ENCODE data around the gene OR10G6. TPM values are rescaled to one million over a fixed set of nuclear protein-coding genes. Genes with fewer than 3 reads are reported as not detected.

OR10G6 gene
- total RNA-seq, 4 donors from 2014 or later, result not detected

GRCh38 chr11:124012697-124013096 lies 17.7 kb upstream of the OR10G6 start, which contains the start of gene OR10G4:
OR10G4 (plus strand) TSS chr11:124012997; CDS start chr11:124015575, 2,578 bp downstream.
- no peak for ATAC-seq (ENCODE audit: low FRiP score)

GRCh38 chr11:123979311-123979710 lies 15.7 kb downstream of the OR10G6 start:
- ATAC-seq (ENCODE audit: low FRiP score) (no peak), DNase-seq (ENCODE audit: low spot score) (no peak)
- no peak for TF ChIP-seq CTCF (IDR thresholded peaks at IDR 0.05)

More at GRCh38 chr11:124012697-124013096, 17.7 kb upstream of the OR10G6 start, which contains the start of gene OR10G4:
- DNase-seq (ENCODE audit: low spot score), result no peak
- no peak for TF ChIP-seq CTCF (IDR thresholded peaks at IDR 0.05)

GRCh38 chr11:123977731-123978347 lies 17.1 kb downstream of the OR10G6 start, which contains the start of gene OR10S1:
OR10S1 (minus strand) TSS chr11:123977781; CDS start chr11:123977664, 117 bp downstream.
- no peak for ATAC-seq (ENCODE audit: low FRiP score)
- no peak for DNase-seq (ENCODE audit: low spot score)
- TF ChIP-seq CTCF (IDR thresholded peaks at IDR 0.05), result no peak

- DNase-seq (ENCODE audit: low spot score) (no peak), ATAC-seq (ENCODE audit: low FRiP score) (no peak)
Observed at GRCh38 chr11:123976770-123977560, 18.0 kb downstream of the OR10G6 start.

GRCh38 chr11:123973816-123974215 lies 21.1 kb downstream of the OR10G6 start:
- no peak for TF ChIP-seq CTCF (IDR thresholded peaks at IDR 0.05)
- ATAC-seq (ENCODE audit: low FRiP score), result no peak

More at GRCh38 chr11:123976770-123977560, 18.0 kb downstream of the OR10G6 start:
- TF ChIP-seq CTCF (IDR thresholded peaks at IDR 0.05), result no peak

GRCh38 chr11:123956752-123957151 lies 38.2 kb downstream of the OR10G6 start:
- DNase-seq (ENCODE audit: low spot score), result no peak
- no peak for TF ChIP-seq CTCF (IDR thresholded peaks at IDR 0.05)
- no peak for ATAC-seq (ENCODE audit: low FRiP score)

More at GRCh38 chr11:123973816-123974215, 21.1 kb downstream of the OR10G6 start:
- DNase-seq (ENCODE audit: low spot score), result no peak

Data from omental fat pad (tissue), 4 donors.